ENCODE measurements around the gene SSC5D.
"Not testable (repeated sequence)": the region's sequence is repeated elsewhere in the genome, so short reads cannot be mapped to it uniquely, and the experiment has no call there.

The SSC5D gene

GRCh38 chr19:55488986-55489710 lies 912 bp downstream of the SSC5D start:
- no peak for DNase-seq

- no peak for DNase-seq
These were observed 1.7 kb downstream of the SSC5D start for GRCh38 chr19:55489711-55490477.

- no peak for DNase-seq
These were observed 2.5 kb downstream of the SSC5D start for GRCh38 chr19:55490478-55491432.

- no peak for DNase-seq
These were observed 3.5 kb downstream of the SSC5D start for GRCh38 chr19:55491546-55492360.

GRCh38 chr19:55492362-55492944 lies 4.2 kb downstream of the SSC5D start:
- no peak for DNase-seq

GRCh38 chr19:55493052-55493644 lies 4.9 kb downstream of the SSC5D start:
- DNase-seq: no peak

GRCh38 chr19:55493645-55494171 lies 5.5 kb downstream of the SSC5D start:
- DNase-seq: no peak

- DNase-seq: no peak
These were observed 6.0 kb downstream of the SSC5D start for GRCh38 chr19:55494172-55494761.

- no peak for DNase-seq
These were observed 7.6 kb downstream of the SSC5D start for GRCh38 chr19:55495646-55496349.

- not testable (repeated sequence) for DNase-seq
These were observed 8.6 kb downstream of the SSC5D start for GRCh38 chr19:55496820-55497219.

- no peak for DNase-seq
These were observed 9.5 kb downstream of the SSC5D start for GRCh38 chr19:55497763-55498162.

GRCh38 chr19:55498246-55498840 lies 10.1 kb downstream of the SSC5D start:
- DNase-seq: no peak

- DNase-seq: no peak
These were observed 12.2 kb downstream of the SSC5D start for GRCh38 chr19:55500368-55500952.

GRCh38 chr19:55502197-55502952 lies 14.1 kb downstream of the SSC5D start:
- DNase-seq: no peak

GRCh38 chr19:55503157-55503501 lies 14.9 kb downstream of the SSC5D start:
- no peak for DNase-seq

- DNase-seq: peak; percentile 96
These were observed 15.4 kb downstream of the SSC5D start for GRCh38 chr19:55503502-55504251.

- no peak for DNase-seq
These were observed 16.0 kb downstream of the SSC5D start for GRCh38 chr19:55504252-55504603.

- no peak for DNase-seq
These were observed 16.7 kb downstream of the SSC5D start for GRCh38 chr19:55504981-55505380.

All from suppressor macrophage treated with lipopolysaccharide for 4 hours (primary cell).